ENCODE measurements around the gene GSTM1.
"Not testable (repeated sequence)": the region's sequence is repeated elsewhere in the genome, so short reads cannot be mapped to it uniquely, and the experiment has no call there.

DNA sequence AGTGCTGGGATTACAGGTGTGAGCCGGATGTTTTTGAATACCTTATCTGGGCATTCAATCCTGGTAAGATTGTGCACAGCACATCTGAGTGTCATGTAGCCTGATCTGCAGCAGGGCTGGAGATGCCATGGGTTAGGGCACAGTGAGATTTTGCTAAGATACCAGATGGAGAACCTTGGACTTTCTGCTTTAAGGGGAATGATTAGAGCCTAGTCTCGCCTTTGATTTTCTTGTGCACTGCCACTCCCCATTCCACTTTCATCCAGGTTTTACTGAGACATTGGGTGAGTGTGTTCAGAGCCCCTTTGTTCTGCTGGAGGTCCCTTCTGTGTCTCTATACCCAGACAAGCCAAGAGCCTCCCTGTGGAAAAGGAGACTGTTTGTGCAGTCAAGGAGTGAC, 13.8 kb upstream of the GSTM1 start:
- TF ChIP-seq, protein P1, sequence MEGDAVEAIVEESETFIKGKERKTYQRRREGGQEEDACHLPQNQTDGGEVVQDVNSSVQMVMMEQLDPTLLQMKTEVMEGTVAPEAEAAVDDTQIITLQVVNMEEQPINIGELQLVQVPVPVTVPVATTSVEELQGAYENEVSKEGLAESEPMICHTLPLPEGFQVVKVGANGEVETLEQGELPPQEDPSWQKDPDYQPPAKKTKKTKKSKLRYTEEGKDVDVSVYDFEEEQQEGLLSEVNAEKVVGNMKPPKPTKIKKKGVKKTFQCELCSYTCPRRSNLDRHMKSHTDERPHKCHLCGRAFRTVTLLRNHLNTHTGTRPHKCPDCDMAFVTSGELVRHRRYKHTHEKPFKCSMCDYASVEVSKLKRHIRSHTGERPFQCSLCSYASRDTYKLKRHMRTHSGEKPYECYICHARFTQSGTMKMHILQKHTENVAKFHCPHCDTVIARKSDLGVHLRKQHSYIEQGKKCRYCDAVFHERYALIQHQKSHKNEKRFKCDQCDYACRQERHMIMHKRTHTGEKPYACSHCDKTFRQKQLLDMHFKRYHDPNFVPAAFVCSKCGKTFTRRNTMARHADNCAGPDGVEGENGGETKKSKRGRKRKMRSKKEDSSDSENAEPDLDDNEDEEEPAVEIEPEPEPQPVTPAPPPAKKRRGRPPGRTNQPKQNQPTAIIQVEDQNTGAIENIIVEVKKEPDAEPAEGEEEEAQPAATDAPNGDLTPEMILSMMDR (conservative IDR thresholded peaks at IDR 0.05): not testable (repeated sequence)
- not testable (repeated sequence) for TF ChIP-seq ZFX (IDR thresholded peaks at IDR 0.05)
